HepG2 (cell line): ENCODE results near the gene MYO3B. TPM values are rescaled to one million over a fixed set of nuclear protein-coding genes. Genes with fewer than 3 reads are reported as not detected.

Experiments
- BATF2 ChIP-seq: sonication (generic); formaldehyde crosslinking; IDR thresholded peaks from 2 replicates; pipeline ENCODE4 v1.8.0; 2022; ENCODE audit warnings: mild to moderate bottlenecking, missing genetic modification reagents, moderate library complexity
- CHD4 ChIP-seq: fragments of 200-600 bp; sonication (generic); IDR thresholded peaks from 2 replicates; pipeline ENCODE4 v1.7.0; 2017; ENCODE audit warnings: mild to moderate bottlenecking, low read length, borderline replicate concordance
- HNRNPK ChIP-seq: fragments of 200-400 bp; formaldehyde crosslinking; IDR thresholded peaks from 2 replicates; pipeline ENCODE4 v1.6.1; 2018; ENCODE audit warnings: low read length, low read depth, moderate library complexity, mild to moderate bottlenecking; ENCODE audit not compliant: poor library complexity, severe bottlenecking
- HNRNPUL1 ChIP-seq: fragments of 200-400 bp; formaldehyde crosslinking; IDR thresholded peaks from 2 replicates; pipeline ENCODE4 v1.6.1; 2017; ENCODE audit warnings: low read depth, mild to moderate bottlenecking, low read length, moderate library complexity
- HOXA5 ChIP-seq: sonication (generic); formaldehyde crosslinking; IDR thresholded peaks from 2 replicates; pipeline ENCODE4 v1.4.0; 2020; ENCODE audit warnings: missing genetic modification reagents
- IKZF1 ChIP-seq: fragments of 450-650 bp; IDR thresholded peaks from 2 replicates; pipeline ENCODE4 v1.7.1; 2016
- KDM6A ChIP-seq: IDR thresholded peaks from 2 replicates; pipeline ENCODE4 v1.6.1; 2016; ENCODE audit warnings: low read depth
- KLF16 ChIP-seq, 2 experiments: sonication (generic) in 1 of 2; formaldehyde crosslinking in 1 of 2; IDR thresholded peaks; 2 replicates each; pipeline versions ENCODE4 v1.6.1 to v1.8.0; 2016 to 2023; ENCODE audit warnings: missing genetic modification reagents in 2 of 2, missing compliant biosample characterization in 1 of 2
- NCOA5 ChIP-seq: sonication (generic); formaldehyde crosslinking; IDR thresholded peaks from 2 replicates; pipeline ENCODE4 v1.4.0; 2020; ENCODE audit warnings: missing genetic modification reagents
- NFYC ChIP-seq: IDR thresholded peaks from 2 replicates; pipeline ENCODE4 v1.6.1; 2016; ENCODE audit warnings: missing genetic modification reagents, missing compliant biosample characterization
- TMF1 ChIP-seq: sonication (generic); formaldehyde crosslinking; IDR thresholded peaks from 2 replicates; pipeline ENCODE4 v1.8.1; 2022; ENCODE audit warnings: low read depth, missing genetic modification reagents
- ZBTB21 ChIP-seq: sonication (generic); formaldehyde crosslinking; IDR thresholded peaks from 2 replicates; pipeline ENCODE4 v1.4.0; 2020; ENCODE audit warnings: missing genetic modification reagents
- ZHX2 ChIP-seq, 2 experiments: sonication (generic) in 1 of 2; formaldehyde crosslinking in 1 of 2; IDR thresholded peaks; 2 replicates each; pipeline versions ENCODE4 v1.6.1 to v1.9.0; 2014 to 2022; ENCODE audit warnings: antibody characterized with exemption in 1 of 2, borderline replicate concordance in 1 of 2, inconsistent platforms in 1 of 2, low read depth in 1 of 2, missing genetic modification reagents in 1 of 2
- ZNF282 ChIP-seq: fragments of 450-650 bp; IDR thresholded peaks from 2 replicates; pipeline ENCODE4 v1.6.1; 2018; ENCODE audit not compliant: partially characterized antibody
- ZNF580 ChIP-seq: IDR thresholded peaks from 2 replicates; pipeline ENCODE4 v1.6.1; 2016; ENCODE audit warnings: low read depth, borderline replicate concordance
- ZNF800 ChIP-seq: sonication (generic); formaldehyde crosslinking; IDR thresholded peaks from 2 replicates; pipeline ENCODE4 v1.4.0; 2020; ENCODE audit warnings: missing genetic modification reagents
- ZSCAN20 ChIP-seq: sonication (generic); formaldehyde crosslinking; IDR thresholded peaks from 2 replicates; pipeline ENCODE4 v1.4.0; 2020; ENCODE audit warnings: missing genetic modification reagents, mild to moderate bottlenecking, borderline replicate concordance
- polyA plus RNA-seq, 8 experiments: library from polyadenylated mRNA; depleted of rRNA in 3 of 8; stranded (reverse) in 7 of 8; unstranded in 1 of 8; fragments of >200 nt; fragmentation: Illumina TruSeq in 4 of 8; extraction: Trizol in 4 of 8; gene quantifications; 2 replicates each; pipeline versions ENCODE4 v1.2.1 to v1.2.3, GENCODE V29; 2011 to 2016; ENCODE audit warnings: low read depth in 4 of 8, missing spikeins in 1 of 8, mixed read lengths in 1 of 8; ENCODE audit not compliant: insufficient read depth in 1 of 8
- total RNA-seq, 5 experiments: library from RNA; depleted of rRNA; stranded (reverse); fragments of >200 nt; fragmentation: Illumina TruSeq; extraction: Trizol; gene quantifications; 2 replicates each; pipeline ENCODE4 v1.2.3, GENCODE V29; 2016; ENCODE audit warnings: low read depth in 1 of 5

MYO3B gene
- total and polyA plus RNA-seq, 2 of the 13 experiments (the other 11 are each of a cell fraction or from before 2014, with no cell fraction given) = 0.01 TPM; not detected in 1

- no peak for TF ChIP-seq ZNF800 (CRISPR knock-in tag)
- TF ChIP-seq HNRNPUL1 = no peak
- TF ChIP-seq ZHX2 (IDR thresholded peaks at IDR 0.05; ENCODE audit: low read depth) = no peak
- no peak for TF ChIP-seq ZHX2 (CRISPR knock-in tag; IDR thresholded peaks at IDR 0.05; ENCODE audit: borderline replicate concordance)
- TF ChIP-seq BATF2 (CRISPR knock-in tag) = no peak
- no peak for TF ChIP-seq TMF1 (CRISPR knock-in tag)
- no peak for TF ChIP-seq ZBTB21
- TF ChIP-seq ZNF580 (CRISPR knock-in tag) = no peak
- TF ChIP-seq CHD4 = peak; percentile 53; the same call in 1 of the 2 replicates
- no peak for TF ChIP-seq HNRNPK
- TF ChIP-seq IKZF1 = no peak
- no peak for TF ChIP-seq NCOA5 (CRISPR knock-in tag)
- no peak for TF ChIP-seq ZSCAN20 (CRISPR knock-in tag)
- TF ChIP-seq KDM6A (CRISPR knock-in tag) = peak; percentile 49; the same call in 1 of the 2 replicates
- TF ChIP-seq NFYC (CRISPR knock-in tag) = no peak
- no peak for TF ChIP-seq KLF16 (CRISPR knock-in tag; IDR thresholded peaks at IDR 0.05)
- TF ChIP-seq HOXA5 (CRISPR knock-in tag) = no peak
- no peak for TF ChIP-seq ZNF282
Observed at GRCh38 chr2:170485254-170486026, 307.5 kb downstream of the MYO3B start (continued).
